HepG2 (cell line): ENCODE data around the gene HNRNPH2. TPM values are rescaled to one million over a fixed set of nuclear protein-coding genes. Genes with fewer than 3 reads are reported as not detected.

Source experiments
- ATAC-seq: fragments of 200-7000 bp; cut with Tn5 transposase; 3 replicates; pipeline ENCODE4 v1.9.1; 2020; ENCODE audit warnings: mild to moderate bottlenecking, moderate library complexity
- BruUV-seq: library from RNA; stranded (reverse); fragments of 400-500 nt; replicated peaks from 2 replicates; lab custom pipeline; 2021; lab: Mats Ljungman, UMichigan
- CTCF ChIA-PET: fragments of 300-600 bp; formaldehyde crosslinking; extraction: SDS; loops from one replicate; lab custom pipeline; 2021; ENCODE audit warnings: low total read pairs, inconsistent platforms, low intra/inter-chr PET ratio; lab: Yijun Ruan, JAX
- POLR2A ChIA-PET: fragments of 350-600 bp; sonication (Branson Sonifier 250); formaldehyde crosslinking; loops from one replicate; lab custom pipeline; 2020; ENCODE audit warnings: antibody characterized with exemption, inconsistent platforms; lab: Yijun Ruan, JAX
- DNase-seq: peaks from one replicate; pipeline ENCODE4 v3.0.0-alpha.2; 2015; ENCODE audit warnings: low spot score
- FAIRE-seq: peaks from 3 replicates; lab custom pipeline; 2011; peaks lifted over from hg19 to GRCh38; lab: Jason Lieb, UNC
- H2AFZ ChIP-seq: one replicate; pipeline ENCODE4 v1.6.1; 2011; ENCODE audit warnings: low read length, inconsistent platforms
- H3K27ac ChIP-seq: fragments of 300-600 bp; 3 replicates; pipeline ENCODE4 v1.8.0; 2011; ENCODE audit warnings: mixed run types, mild to moderate bottlenecking, mixed read lengths, low read length, inconsistent platforms; ENCODE audit not compliant: insufficient read depth; ENCODE audit errors: extremely low read length
- H3K27me3 ChIP-seq, 2 experiments: fragments of 200-600 bp in 1 of 2; 2 replicates in 1 of 2; 3 replicates in 1 of 2; pipeline versions ENCODE4 v1.6.0 to v1.8.0; 2011; ENCODE audit warnings: low read length in 2 of 2, mild to moderate bottlenecking in 2 of 2, moderate library complexity in 2 of 2, inconsistent platforms in 1 of 2; ENCODE audit not compliant: insufficient read depth in 2 of 2, control insufficient read depth in 1 of 2
- H3K36me3 ChIP-seq, 2 experiments: fragments of 200-600 bp in 1 of 2; replicated peaks in 1 of 2; 2 replicates in 1 of 2; 3 replicates in 1 of 2; pipeline versions ENCODE4 v1.5.1 to v1.8.0; 2011; ENCODE audit warnings: low read length in 2 of 2, inconsistent platforms in 1 of 2; ENCODE audit not compliant: insufficient read depth in 2 of 2, control insufficient read depth in 1 of 2
- H3K4me1 ChIP-seq: 2 replicates; pipeline ENCODE4 v1.5.1; 2012; ENCODE audit warnings: low read length, inconsistent platforms; ENCODE audit not compliant: insufficient read depth
- H3K4me2 ChIP-seq: 2 replicates; pipeline ENCODE4 v1.6.0; 2011; ENCODE audit warnings: low read depth, low read length, inconsistent platforms
- H3K4me3 ChIP-seq, 3 experiments: fragments of 200-600 bp in 1 of 3; sonication (generic), shearing (Covaris generic) in 1 of 3; replicated peaks in 1 of 3; 2 replicates each; pipeline ENCODE4 v1.5.1; 2011 to 2016; ENCODE audit warnings: low read length in 3 of 3, inconsistent platforms in 2 of 3, low read depth in 2 of 3, mild to moderate bottlenecking in 2 of 3, control low read depth in 1 of 3, mixed read lengths in 1 of 3; ENCODE audit not compliant: insufficient read depth in 1 of 3
- H3K79me2 ChIP-seq: one replicate; pipeline ENCODE4 v1.6.1; 2011; ENCODE audit warnings: low read length, inconsistent platforms; ENCODE audit not compliant: insufficient read depth
- H3K9ac ChIP-seq: 2 replicates; pipeline ENCODE4 v1.6.0; 2011; ENCODE audit warnings: mild to moderate bottlenecking, low read depth, low read length, inconsistent platforms; ENCODE audit not compliant: insufficient read depth
- H3K9me3 ChIP-seq: 2 replicates; pipeline ENCODE4 v1.5.1; 2012; ENCODE audit warnings: mild to moderate bottlenecking, low read length
- H4K20me1 ChIP-seq: 2 replicates; pipeline ENCODE4 v1.6.0; 2011; ENCODE audit warnings: inconsistent platforms, mild to moderate bottlenecking, low read length, moderate library complexity; ENCODE audit not compliant: insufficient read depth
- ADNP ChIP-seq: sonication (generic); formaldehyde crosslinking; IDR thresholded peaks from 2 replicates; pipeline ENCODE4 v1.4.0; 2020; ENCODE audit warnings: missing genetic modification reagents
- ARID3A ChIP-seq: IDR thresholded peaks from 2 replicates; pipeline ENCODE4 v1.6.1; 2012; ENCODE audit warnings: low read depth, low read length, improper control_type of control experiment
- FOXO1 ChIP-seq: sonication (generic); formaldehyde crosslinking; IDR thresholded peaks from 2 replicates; pipeline ENCODE4 v1.4.0; 2020; ENCODE audit warnings: missing genetic modification reagents
- GLMP ChIP-seq: sonication (generic); formaldehyde crosslinking; IDR thresholded peaks from 2 replicates; pipeline ENCODE4 v1.9.0; 2021; ENCODE audit warnings: missing genetic modification reagents, mild to moderate bottlenecking, borderline replicate concordance
- HOXD1 ChIP-seq: sonication (generic); formaldehyde crosslinking; IDR thresholded peaks from 2 replicates; pipeline ENCODE4 v1.5.0; 2020; ENCODE audit warnings: missing genetic modification reagents
- KAT8 ChIP-seq: IDR thresholded peaks from 2 replicates; pipeline ENCODE4 v1.6.1; 2016; ENCODE audit warnings: missing genetic modification reagents, missing compliant biosample characterization
- MYC ChIP-seq: sonication (generic); formaldehyde crosslinking; IDR thresholded peaks from 2 replicates; pipeline ENCODE4 v1.9.0; 2021; ENCODE audit warnings: missing genetic modification reagents, borderline replicate concordance
- NR3C1 ChIP-seq: sonication (generic); formaldehyde crosslinking; IDR thresholded peaks from 2 replicates; pipeline ENCODE4 v1.4.0; 2020; ENCODE audit warnings: missing genetic modification reagents
- POLR2A ChIP-seq, 2 experiments: IDR thresholded peaks; 2 replicates each; pipeline ENCODE4 v1.6.1; 2011; ENCODE audit warnings: low read depth in 2 of 2, low read length in 2 of 2, mild to moderate bottlenecking in 1 of 2, moderate library complexity in 1 of 2; ENCODE audit not compliant: insufficient read depth in 1 of 2
- RAD21 ChIP-seq: fragments of 450-650 bp; formaldehyde crosslinking; IDR thresholded peaks from 2 replicates; pipeline ENCODE4 v1.5.0; 2020; ENCODE audit warnings: mild to moderate bottlenecking
- TBP ChIP-seq: sonication (generic); formaldehyde crosslinking; IDR thresholded peaks from 2 replicates; pipeline ENCODE4 v1.5.0; 2020; ENCODE audit warnings: missing genetic modification reagents
- ZFP36 ChIP-seq: fragments of 150-350 bp; IDR thresholded peaks from 2 replicates; pipeline ENCODE4 v1.6.1; 2018; ENCODE audit warnings: borderline replicate concordance, low read length, low read depth; ENCODE audit not compliant: partially characterized antibody
- ZFY ChIP-seq: sonication (generic); formaldehyde crosslinking; IDR thresholded peaks from 2 replicates; pipeline ENCODE4 v1.4.0; 2020; ENCODE audit warnings: missing genetic modification reagents
- ZMAT5 ChIP-seq: sonication (generic); formaldehyde crosslinking; IDR thresholded peaks from 2 replicates; pipeline ENCODE4 v1.5.0; 2020; ENCODE audit warnings: mild to moderate bottlenecking, low read depth, missing genetic modification reagents, borderline replicate concordance
- ZNF383 ChIP-seq: sonication (generic); formaldehyde crosslinking; IDR thresholded peaks from 2 replicates; pipeline ENCODE4 v1.4.0; 2020; ENCODE audit warnings: missing genetic modification reagents, mild to moderate bottlenecking, borderline replicate concordance
- ZNF501 ChIP-seq: sonication (generic); formaldehyde crosslinking; IDR thresholded peaks from 2 replicates; pipeline ENCODE4 v1.5.1; 2020; ENCODE audit warnings: mild to moderate bottlenecking, moderate library complexity, missing genetic modification reagents
- ZNF704 ChIP-seq: sonication (generic); formaldehyde crosslinking; IDR thresholded peaks from 2 replicates; pipeline ENCODE4 v1.8.1; 2023; ENCODE audit warnings: mild to moderate bottlenecking, inconsistent platforms, moderate library complexity, missing genetic modification reagents, borderline replicate concordance
- ZNF879 ChIP-seq: sonication (generic); formaldehyde crosslinking; IDR thresholded peaks from 2 replicates; pipeline ENCODE4 v1.8.1; 2023; ENCODE audit warnings: missing genetic modification reagents
- ZSCAN5A ChIP-seq: sonication (generic); formaldehyde crosslinking; IDR thresholded peaks from 2 replicates; pipeline ENCODE4 v1.8.0; 2022; ENCODE audit warnings: mild to moderate bottlenecking, missing genetic modification reagents, borderline replicate concordance
- WGBS: methylation state at CpG from one replicate; pipeline ENCODE4 v1.1.6; 2017; ENCODE audit warnings: low lambda C conversion rate; 5-methylcytosine and 5-hydroxymethylcytosine counted together
- in situ Hi-C: cut with HindIII; loops from 2 replicates; pipeline ENCODE4 v1.10.0; 2017; ENCODE audit warnings: low pct_unique_long_range_greater_than_20kb; ENCODE audit not compliant: extremely low pct_ligation_motif_present
- intact Hi-C: fragments of 100-400 bp; cut with micrococcal nuclease; formaldehyde crosslinking; loops from one replicate; pipeline ENCODE4 v1.10.0; 2022; ENCODE audit not compliant: unreplicated experiment
- polyA plus RNA-seq, 8 experiments: library from polyadenylated mRNA; depleted of rRNA in 3 of 8; stranded (reverse) in 7 of 8; unstranded in 1 of 8; fragments of >200 nt; fragmentation: Illumina TruSeq in 4 of 8; extraction: Trizol in 4 of 8; gene quantifications; 2 replicates each; pipeline versions ENCODE4 v1.2.1 to v1.2.3, GENCODE V29; 2011 to 2016; ENCODE audit warnings: low read depth in 4 of 8, missing spikeins in 1 of 8, mixed read lengths in 1 of 8; ENCODE audit not compliant: insufficient read depth in 1 of 8
- total RNA-seq, 5 experiments: library from RNA; depleted of rRNA; stranded (reverse); fragments of >200 nt; fragmentation: Illumina TruSeq; extraction: Trizol; gene quantifications; 2 replicates each; pipeline ENCODE4 v1.2.3, GENCODE V29; 2016; ENCODE audit warnings: low read depth in 1 of 5

The HNRNPH2 gene
- total and polyA plus RNA-seq, 2 of the 13 experiments (the other 11 are each of a cell fraction or from before 2014, with no cell fraction given), result 23.8 to 56.9 TPM

GRCh38 chrX:101388604-101389003 is 19.4 kb upstream of the HNRNPH2 start:
- ChIA-PET POLR2A (no interaction called here), CTCF (no interaction called here)

More at GRCh38 chrX:101388604-101389003, 19.4 kb upstream of the HNRNPH2 start:
- no peaks in the 10 kb centered on the region; a peak in 1 of 5 replicates for H3K27me3 ChIP-seq
- peaks cover 20% of the 10 kb centered on the region for H3K4me1 ChIP-seq
- no peak for ATAC-seq
- no TSS peak for BruUV-seq
- no peaks in the 10 kb centered on the region for H3K9me3 ChIP-seq
- peaks cover 18% of the 10 kb centered on the region for H3K79me2 ChIP-seq
- H4K20me1 ChIP-seq, result no peaks in the 10 kb centered on the region
- no peak for DNase-seq
- TF ChIP-seq GLMP, result no peak
- TF ChIP-seq NR3C1, result no peak
- TF ChIP-seq MYC (CRISPR knock-in tag), result no peak
- no peak for TF ChIP-seq HOXD1 (CRISPR knock-in tag)
- no peak for TF ChIP-seq ZNF383 (CRISPR knock-in tag)
- no peak for TF ChIP-seq POLR2A (IDR thresholded peaks at IDR 0.05; ENCODE audit: insufficient read depth in 1 of 2, low read depth in 2 of 2, low read length in 2 of 2)
- TF ChIP-seq ZFY (CRISPR knock-in tag), result no peak
- no peak for TF ChIP-seq FOXO1 (CRISPR knock-in tag)
- TF ChIP-seq ZSCAN5A (CRISPR knock-in tag), result no peak
- no peak for TF ChIP-seq ZNF704
- no peak for TF ChIP-seq ZNF879 (CRISPR knock-in tag)
- TF ChIP-seq KAT8 (CRISPR knock-in tag), result no peak
- TF ChIP-seq TBP (CRISPR knock-in tag), result no peak
- TF ChIP-seq ARID3A, result no peak
- no peak for TF ChIP-seq ZMAT5
- TF ChIP-seq ADNP (CRISPR knock-in tag), result no peak
- no peak for TF ChIP-seq ZFP36
- TF ChIP-seq RAD21 (CRISPR knock-in tag), result no peak
- TF ChIP-seq ZNF501 (CRISPR knock-in tag), result no peak
- H2AFZ ChIP-seq, result no peak overlapping the region
- intact Hi-C loops (no loop called here), in situ Hi-C loops (no loop called here)
- no peak overlapping the region for H3K9ac ChIP-seq
- H3K4me2 ChIP-seq, result no peak overlapping the region
- no peaks in the 10 kb centered on the region; a peak in 1 of 5 replicates for H3K36me3 ChIP-seq
- WGBS, result 50% methylated on average over 2 of the region's 3 CpGs
- no peak overlapping the region for H3K27ac ChIP-seq
- no peak for FAIRE-seq
- no peak overlapping the region for H3K4me3 ChIP-seq
